ENCODE measurements around the gene SOWAHD.

GRCh38 chrX:119735467-119735866, 22.9 kb upstream of the SOWAHD start:
- TF ChIP-seq POLR2AphosphoS5 (IDR thresholded peaks at IDR 0.05; ENCODE audit: low read depth, low read length) (no peak), SIN3A (IDR thresholded peaks at IDR 0.05; ENCODE audit: borderline replicate concordance, insufficient read depth, low read length) (no peak), REST (IDR thresholded peaks at IDR 0.05; ENCODE audit: insufficient read depth in 1 of 2, low read depth in 2 of 2, low read length in 2 of 2) (no peak)

Data from PFSK-1 (cell line).